Endothelial cell of umbilical vein (primary cell): Measurements from ENCODE around the gene VCL. TPM values are rescaled to one million over a fixed set of nuclear protein-coding genes. Genes with fewer than 3 reads are reported as not detected.

Experiments used
- BruUV-seq: library from RNA; stranded (reverse); fragments of 400-500 nt; replicated peaks from 2 replicates; lab custom pipeline; 2021; lab: Mats Ljungman, UMichigan
- CTCF ChIA-PET: fragments of 300-600, 350-600 bp; sonication (Branson Sonifier 250); formaldehyde crosslinking; loops from one replicate; lab custom pipeline; 2021; ENCODE audit warnings: antibody characterized with exemption, inconsistent platforms; lab: Charles Lee
- POLR2A ChIA-PET: fragments of 300-600, 350-600 bp; sonication (Branson Sonifier 250); formaldehyde crosslinking; loops from one replicate; lab custom pipeline; 2021; ENCODE audit warnings: antibody characterized with exemption, inconsistent platforms; lab: Charles Lee
- DNase-seq: peaks from one replicate; pipeline ENCODE4 v3.0.0-alpha.2; 2011; ENCODE audit warnings: low read depth, low spot score
- FAIRE-seq: peaks from 2 replicates; lab custom pipeline; 2011; peaks lifted over from hg19 to GRCh38; lab: Jason Lieb, UNC
- H2AFZ ChIP-seq: 2 replicates; pipeline ENCODE4 v1.6.0; 2012; ENCODE audit warnings: low read depth, low read length, control low read depth, inconsistent platforms
- H3K27ac ChIP-seq: 2 replicates; pipeline ENCODE4 v1.5.1; 2011; ENCODE audit warnings: low read depth, mild to moderate bottlenecking, control low read depth, low read length, moderate library complexity; ENCODE audit not compliant: insufficient read depth
- H3K27me3 ChIP-seq, 2 experiments: 2 replicates each; pipeline versions ENCODE4 v1.6.0 to v1.6.1; 2011; ENCODE audit warnings: low read length in 2 of 2, mixed read lengths in 1 of 2; ENCODE audit not compliant: control insufficient read depth in 2 of 2, insufficient read depth in 2 of 2
- H3K36me3 ChIP-seq, 2 experiments: 2 replicates in 1 of 2; 3 replicates in 1 of 2; pipeline ENCODE4 v1.5.1; 2011; ENCODE audit warnings: low read length in 2 of 2, mild to moderate bottlenecking in 1 of 2, moderate library complexity in 1 of 2; ENCODE audit not compliant: control insufficient read depth in 2 of 2, insufficient read depth in 2 of 2; ENCODE audit errors: extremely low read depth in 1 of 2
- H3K4me1 ChIP-seq: 3 replicates; pipeline ENCODE4 v1.5.1; 2011; ENCODE audit warnings: mild to moderate bottlenecking, low read length; ENCODE audit not compliant: control insufficient read depth, insufficient read depth; ENCODE audit errors: extremely low read depth
- H3K4me2 ChIP-seq: 2 replicates; pipeline ENCODE4 v1.6.1; 2011; ENCODE audit warnings: low read length, control low read depth, mixed read lengths; ENCODE audit not compliant: insufficient read depth
- H3K4me3 ChIP-seq, 3 experiments: fragments of 200-600 bp in 1 of 3; sonication (generic), shearing (Covaris generic) in 1 of 3; replicated peaks in 1 of 3; 2 replicates each; pipeline ENCODE4 v1.5.1; 2011 to 2016; ENCODE audit warnings: control low read depth in 3 of 3, low read length in 3 of 3, mild to moderate bottlenecking in 2 of 3, inconsistent platforms in 1 of 3, low read depth in 1 of 3, moderate library complexity in 1 of 3; ENCODE audit not compliant: insufficient read depth in 1 of 3
- H3K79me2 ChIP-seq: 2 replicates; pipeline ENCODE4 v1.6.0; 2012; ENCODE audit warnings: low read length, inconsistent platforms; ENCODE audit not compliant: control insufficient read depth, insufficient read depth
- H3K9ac ChIP-seq: replicated peaks from 2 replicates; pipeline ENCODE3; 2011; ENCODE audit warnings: low read length, control low read depth; ENCODE audit not compliant: insufficient read depth; ENCODE audit errors: extremely low read depth
- H3K9me1 ChIP-seq: replicated peaks from 3 replicates; pipeline ENCODE4 v1.6.0; 2011; ENCODE audit warnings: mild to moderate bottlenecking, low read length; ENCODE audit not compliant: control insufficient read depth, insufficient read depth; ENCODE audit errors: extremely low read depth
- H3K9me3 ChIP-seq: replicated peaks from 2 replicates; pipeline ENCODE4 v1.5.1; 2012; ENCODE audit warnings: low read length, inconsistent platforms; ENCODE audit not compliant: control insufficient read depth, insufficient read depth
- H4K20me1 ChIP-seq: replicated peaks from 2 replicates; pipeline ENCODE3; 2011; ENCODE audit warnings: mild to moderate bottlenecking, low read length; ENCODE audit not compliant: control insufficient read depth, insufficient read depth; ENCODE audit errors: extremely low read depth
- EZH2 ChIP-seq: IDR thresholded peaks from 2 replicates; pipeline ENCODE4 v1.6.1; 2012; ENCODE audit warnings: borderline replicate concordance, low read depth, mild to moderate bottlenecking, moderate library complexity, low read length, inconsistent platforms; ENCODE audit not compliant: severe bottlenecking
- FOS ChIP-seq: IDR thresholded peaks from 2 replicates; pipeline ENCODE4 v1.6.1; 2011; ENCODE audit warnings: mild to moderate bottlenecking, low read length, moderate library complexity, borderline replicate concordance; ENCODE audit not compliant: insufficient read depth
- GATA2 ChIP-seq: IDR thresholded peaks from 2 replicates; pipeline ENCODE4 v1.7.0; 2011; ENCODE audit warnings: low read depth, mild to moderate bottlenecking, moderate library complexity, mixed read lengths, low read length; ENCODE audit not compliant: insufficient read length, insufficient read depth
- JUN ChIP-seq: IDR thresholded peaks from 2 replicates; pipeline ENCODE4 v1.6.1; 2011; ENCODE audit warnings: borderline replicate concordance, low read depth; ENCODE audit not compliant: insufficient read length, insufficient read depth
- MYC ChIP-seq: IDR thresholded peaks from one replicate; pipeline ENCODE4 v1.6.1; 2011; ENCODE audit warnings: mild to moderate bottlenecking, low read depth, low read length
- POLR2A ChIP-seq: IDR thresholded peaks from 2 replicates; pipeline ENCODE4 v1.6.1; 2012; ENCODE audit warnings: low read depth, mild to moderate bottlenecking, control low read depth, low read length
- POLR2AphosphoS5 ChIP-seq: IDR thresholded peaks from 2 replicates; pipeline ENCODE4 v1.6.1; 2012; ENCODE audit warnings: low read depth, mild to moderate bottlenecking, control low read depth, low read length, moderate library complexity; ENCODE audit not compliant: insufficient read depth
- dilution Hi-C: fragments of 300-500 bp; cut with MboI; formaldehyde crosslinking; loops from one replicate; pipeline ENCODE4 v1.15.0; 2019; ENCODE audit warnings: low sequenced_read_pairs; ENCODE audit not compliant: extremely low pct_ligation_motif_present
- intact Hi-C: fragments of 100-400 bp; cut with micrococcal nuclease; formaldehyde crosslinking; loops from one replicate; pipeline ENCODE4 v1.10.0; 2022
- polyA plus RNA-seq, 4 experiments: library from polyadenylated mRNA; depleted of rRNA in 3 of 4; stranded (reverse) in 3 of 4; unstranded in 1 of 4; fragments of >200 nt; gene quantifications; 2 replicates each; pipeline versions ENCODE4 v1.2.1 to v1.2.3, GENCODE V29; 2011 to 2012; ENCODE audit warnings: missing spikeins in 1 of 4
- total RNA-seq: library from RNA; stranded (reverse); gene quantifications from 2 replicates; pipeline ENCODE4 v1.2.3, GENCODE V29; 2021
- TF ChIP-seq, protein P1 (sequence below), 2 donors: IDR thresholded peaks; 1 replicate in 1 of 2; 2 replicates in 1 of 2; pipeline ENCODE4 v1.5.1; 2011; ENCODE audit warnings: low read length in 2 of 2, mild to moderate bottlenecking in 2 of 2, moderate library complexity in 2 of 2, control low read depth in 1 of 2, inconsistent platforms in 1 of 2, low read depth in 1 of 2; ENCODE audit not compliant: insufficient read depth in 1 of 2; ENCODE audit errors: extremely low read depth in 1 of 2
- TF ChIP-seq, protein P2 (sequence below): IDR thresholded peaks from 2 replicates; pipeline ENCODE4 v1.6.1; 2011; ENCODE audit not compliant: insufficient read depth, insufficient read length

The VCL gene
- total and polyA plus RNA-seq, 2 donors (not counting 3 experiments of a cell fraction or from before 2014, with no cell fraction given) = 95.4 to 231 TPM

DNA sequence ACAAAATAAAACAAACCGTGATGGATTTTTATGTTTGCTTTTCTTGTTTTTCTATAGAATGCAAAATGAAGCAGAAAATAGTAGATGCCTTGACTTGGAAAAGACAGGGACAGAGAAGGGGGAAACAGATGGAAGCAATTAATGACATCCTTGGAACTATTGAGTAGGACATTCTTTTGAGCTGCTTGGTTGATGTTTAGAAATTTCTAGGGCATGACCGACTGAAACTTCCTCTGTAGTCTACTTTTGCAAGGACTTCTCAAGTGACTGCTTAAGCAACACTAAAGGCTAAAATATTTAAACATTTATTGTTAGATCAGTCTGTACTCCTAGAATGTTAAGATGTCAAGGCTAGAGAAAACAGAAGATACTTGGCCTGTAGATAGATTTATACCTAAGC lies 49.4 kb downstream of the VCL start:
- dilution Hi-C loops = no loop called here
- Histone ChIP-seq H4K20me1 (no peaks in the 10 kb centered on the region), H3K9ac (no peak overlapping the region), H3K79me2 (peaks cover 86% of the 10 kb centered on the region), H3K4me2 (no peak overlapping the region), H3K4me3 (no peak overlapping the region), H3K9me1 (no peaks in the 10 kb centered on the region), H3K9me3 (no peaks in the 10 kb centered on the region), H2AFZ (no peak overlapping the region), H3K27ac (no peak overlapping the region), H3K27me3 (no peaks in the 10 kb centered on the region), H3K4me1 (no peaks in the 10 kb centered on the region), H3K36me3 (peaks cover 0 to 18% of the 10 kb centered on the region in 2 experiments)
- FAIRE-seq (no peak), DNase-seq (no peak)
- POLR2A ChIA-PET = no interaction called here
- BruUV-seq = no TSS peak
- TF ChIP-seq, protein P1, sequence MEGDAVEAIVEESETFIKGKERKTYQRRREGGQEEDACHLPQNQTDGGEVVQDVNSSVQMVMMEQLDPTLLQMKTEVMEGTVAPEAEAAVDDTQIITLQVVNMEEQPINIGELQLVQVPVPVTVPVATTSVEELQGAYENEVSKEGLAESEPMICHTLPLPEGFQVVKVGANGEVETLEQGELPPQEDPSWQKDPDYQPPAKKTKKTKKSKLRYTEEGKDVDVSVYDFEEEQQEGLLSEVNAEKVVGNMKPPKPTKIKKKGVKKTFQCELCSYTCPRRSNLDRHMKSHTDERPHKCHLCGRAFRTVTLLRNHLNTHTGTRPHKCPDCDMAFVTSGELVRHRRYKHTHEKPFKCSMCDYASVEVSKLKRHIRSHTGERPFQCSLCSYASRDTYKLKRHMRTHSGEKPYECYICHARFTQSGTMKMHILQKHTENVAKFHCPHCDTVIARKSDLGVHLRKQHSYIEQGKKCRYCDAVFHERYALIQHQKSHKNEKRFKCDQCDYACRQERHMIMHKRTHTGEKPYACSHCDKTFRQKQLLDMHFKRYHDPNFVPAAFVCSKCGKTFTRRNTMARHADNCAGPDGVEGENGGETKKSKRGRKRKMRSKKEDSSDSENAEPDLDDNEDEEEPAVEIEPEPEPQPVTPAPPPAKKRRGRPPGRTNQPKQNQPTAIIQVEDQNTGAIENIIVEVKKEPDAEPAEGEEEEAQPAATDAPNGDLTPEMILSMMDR (IDR thresholded peaks at IDR 0.05; ENCODE audit: extremely low read depth in 1 of 2, insufficient read depth in 1 of 2, low read depth in 1 of 2, low read length in 2 of 2) = no peak
- TF ChIP-seq POLR2AphosphoS5 = no peak
- no peak for TF ChIP-seq JUN
- TF ChIP-seq, protein P2, sequence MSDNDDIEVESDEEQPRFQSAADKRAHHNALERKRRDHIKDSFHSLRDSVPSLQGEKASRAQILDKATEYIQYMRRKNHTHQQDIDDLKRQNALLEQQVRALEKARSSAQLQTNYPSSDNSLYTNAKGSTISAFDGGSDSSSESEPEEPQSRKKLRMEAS = no peak
- no peak for TF ChIP-seq GATA2
- TF ChIP-seq MYC = no peak
- no peak for TF ChIP-seq FOS
- no peak for TF ChIP-seq EZH2
- TF ChIP-seq POLR2A = no peak
- intact Hi-C loops = no loop called here
- CTCF ChIA-PET = interaction anchor here (0.7 to 6.0 kb wide), 4 partner anchors 9 to 33 kb away, joined by 3 to 32 read pairs (median 5); no protein-coding TSS in a partner anchor
